GM12872 (cell line): ENCODE measurements around the gene GRM5.

ENCODE experiments used
- CTCF ChIP-seq: IDR thresholded peaks from 3 replicates; pipeline ENCODE4 v1.5.1; 2011; ENCODE audit warnings: low read depth, mild to moderate bottlenecking, low read length, moderate library complexity; ENCODE audit not compliant: insufficient read depth

GRM5 gene

GRCh38 chr11:88697139-88697538 lies 368.6 kb downstream of the GRM5 start:
- no peak for TF ChIP-seq CTCF

- no peak for TF ChIP-seq CTCF
Measured at GRCh38 chr11:88695689-88696414, 369.9 kb downstream of the GRM5 start.

GRCh38 chr11:88692306-88693086 lies 373.3 kb downstream of the GRM5 start:
- no peak for TF ChIP-seq CTCF

- TF ChIP-seq CTCF: no peak
Measured at GRCh38 chr11:88689548-88690240, 376.1 kb downstream of the GRM5 start.

GRCh38 chr11:88683024-88683423 lies 382.8 kb downstream of the GRM5 start:
- TF ChIP-seq CTCF: no peak

GRCh38 chr11:88680806-88681205 lies 385.0 kb downstream of the GRM5 start:
- no peak for TF ChIP-seq CTCF

- no peak for TF ChIP-seq CTCF
Measured at GRCh38 chr11:88666364-88666763, 399.4 kb downstream of the GRM5 start.
